Endodermal cell (in vitro differentiated cells): Measurements from ENCODE around the gene SPPL3. TPM values are rescaled to one million over a fixed set of nuclear protein-coding genes. Genes with fewer than 3 reads are reported as not detected.
A peak's percentile ranks its signal among the peaks of the same experiment; 100 is the strongest.

Source experiments
- DNase-seq: peaks from one replicate; pipeline ENCODE4 v3.0.0-alpha.2; 2017
- H3K27ac ChIP-seq: 2 replicates; pipeline ENCODE4 v1.5.1; 2013; ENCODE audit warnings: mild to moderate bottlenecking, low read depth, low read length, moderate library complexity
- H3K27me3 ChIP-seq: 2 replicates; pipeline ENCODE4 v1.6.1; 2013; ENCODE audit warnings: mild to moderate bottlenecking, low read length, moderate library complexity; ENCODE audit not compliant: insufficient read depth, control insufficient read depth, poor library complexity, severe bottlenecking
- H3K36me3 ChIP-seq: 2 replicates; pipeline ENCODE4 v1.7.0; 2013; ENCODE audit warnings: mild to moderate bottlenecking, low read length, moderate library complexity; ENCODE audit not compliant: control insufficient read depth, insufficient read depth
- H3K4me1 ChIP-seq: one replicate; pipeline ENCODE4 v1.7.0; 2013; ENCODE audit warnings: low read length; ENCODE audit not compliant: control insufficient read depth, insufficient read depth
- H3K4me3 ChIP-seq: 2 replicates; pipeline ENCODE4 v1.5.1; 2013; ENCODE audit warnings: mild to moderate bottlenecking, low read length, moderate library complexity
- H3K9ac ChIP-seq: 2 replicates; pipeline ENCODE4 v1.6.1; 2013; ENCODE audit warnings: mild to moderate bottlenecking, low read length, moderate library complexity; ENCODE audit not compliant: poor library complexity, severe bottlenecking; ENCODE audit errors: extremely low read depth
- H3K9me3 ChIP-seq: 2 replicates; pipeline ENCODE4 v1.6.1; 2013; ENCODE audit warnings: mild to moderate bottlenecking, low read length, moderate library complexity; ENCODE audit not compliant: control insufficient read depth
- H3K27ac Mint-ChIP-seq: 2 replicates; pipeline ENCODE4 v1.8.0; 2020; ENCODE audit warnings: mixed read lengths
- H3K27me3 Mint-ChIP-seq: 2 replicates; pipeline ENCODE4 v1.8.0; 2021; ENCODE audit warnings: mild to moderate bottlenecking, mixed read lengths; ENCODE audit not compliant: insufficient read depth
- H3K36me3 Mint-ChIP-seq: 2 replicates; pipeline ENCODE4 v1.8.0; 2020; ENCODE audit warnings: low read depth, mixed read lengths
- H3K4me1 Mint-ChIP-seq: 2 replicates; pipeline ENCODE4 v1.8.0; 2020; ENCODE audit warnings: mixed read lengths
- H3K4me3 Mint-ChIP-seq: 2 replicates; pipeline ENCODE4 v1.8.0; 2020; ENCODE audit warnings: mild to moderate bottlenecking, moderate library complexity, mixed read lengths
- H3K9me3 Mint-ChIP-seq: 2 replicates; pipeline ENCODE4 v1.8.0; 2020; ENCODE audit warnings: mild to moderate bottlenecking, mixed read lengths
- CTCF ChIP-seq: fragments of 200-600 bp; sonication (generic); conservative IDR thresholded peaks from 2 replicates; pipeline ENCODE4 v1.5.0; 2021; ENCODE audit warnings: antibody characterized with exemption, mild to moderate bottlenecking
- WGBS, 2 experiments: methylation state at CpG; one replicate each; pipeline versions ENCODE4 v1.1.5 to v1.1.7; 2013; ENCODE audit warnings: missing lambda C conversion rate in 2 of 2, mixed read lengths in 1 of 2; ENCODE audit not compliant: insufficient coverage in 1 of 2, insufficient read length in 1 of 2; 5-methylcytosine and 5-hydroxymethylcytosine counted together
- total RNA-seq, 2 donors: library from RNA; stranded (reverse); fragmentation: NEBNext Ultra II Directional in 1 of 2; extraction: Animal tissue kit (Norgen Biotek cat#: 25700) in 1 of 2; gene quantifications; 2 replicates in 1 of 2; 3 replicates in 1 of 2; pipeline ENCODE4 v1.2.1, GENCODE V29; 2021

Gene SPPL3
- total RNA-seq, 2 donors from 2014 or later, result 41.1 to 46.8 TPM

DNA sequence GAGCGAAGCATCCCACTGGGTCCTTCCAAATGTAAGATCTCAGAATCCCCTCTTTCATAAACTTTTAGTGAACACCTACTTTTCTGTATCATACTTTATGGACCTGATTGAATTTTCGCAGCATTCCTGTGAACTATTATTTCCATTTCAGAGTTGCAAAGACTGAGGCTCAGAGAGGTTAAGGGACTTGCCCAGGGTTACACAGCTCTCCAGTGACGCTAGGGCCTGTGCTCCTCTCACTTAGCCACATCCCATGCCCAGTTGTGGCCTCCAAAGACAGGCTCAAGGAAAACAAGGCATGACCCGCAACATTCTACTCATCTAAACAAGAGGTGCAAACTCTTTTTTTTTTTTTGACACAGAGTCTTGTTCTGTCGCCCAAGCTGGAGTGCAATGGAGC, 25.9 kb upstream of the SPPL3 start:
- H3K36me3 ChIP-seq, result no peaks in the 10 kb centered on the region
- H3K27ac ChIP-seq, result no peak overlapping the region
- WGBS, 2 experiments, result 93 to 97% methylated on average over 5 of the region's 5 CpGs
- H3K9me3 ChIP-seq, result no peaks in the 10 kb centered on the region
- no peak overlapping the region for H3K4me3 ChIP-seq
- no peak overlapping the region for H3K4me3 Mint-ChIP-seq
- no peak for TF ChIP-seq CTCF
- no peak for DNase-seq
- H3K9me3 Mint-ChIP-seq, result no peaks in the 10 kb centered on the region
- H3K27me3 Mint-ChIP-seq, result peaks cover 2% of the 10 kb centered on the region
- no peaks in the 10 kb centered on the region for H3K4me1 ChIP-seq
- H3K4me1 Mint-ChIP-seq, result peaks cover 9% of the 10 kb centered on the region
- H3K9ac ChIP-seq, result no peak overlapping the region
- no peaks in the 10 kb centered on the region for H3K27me3 ChIP-seq
- H3K27ac Mint-ChIP-seq, result no peak overlapping the region
- no peaks in the 10 kb centered on the region for H3K36me3 Mint-ChIP-seq

DNA sequence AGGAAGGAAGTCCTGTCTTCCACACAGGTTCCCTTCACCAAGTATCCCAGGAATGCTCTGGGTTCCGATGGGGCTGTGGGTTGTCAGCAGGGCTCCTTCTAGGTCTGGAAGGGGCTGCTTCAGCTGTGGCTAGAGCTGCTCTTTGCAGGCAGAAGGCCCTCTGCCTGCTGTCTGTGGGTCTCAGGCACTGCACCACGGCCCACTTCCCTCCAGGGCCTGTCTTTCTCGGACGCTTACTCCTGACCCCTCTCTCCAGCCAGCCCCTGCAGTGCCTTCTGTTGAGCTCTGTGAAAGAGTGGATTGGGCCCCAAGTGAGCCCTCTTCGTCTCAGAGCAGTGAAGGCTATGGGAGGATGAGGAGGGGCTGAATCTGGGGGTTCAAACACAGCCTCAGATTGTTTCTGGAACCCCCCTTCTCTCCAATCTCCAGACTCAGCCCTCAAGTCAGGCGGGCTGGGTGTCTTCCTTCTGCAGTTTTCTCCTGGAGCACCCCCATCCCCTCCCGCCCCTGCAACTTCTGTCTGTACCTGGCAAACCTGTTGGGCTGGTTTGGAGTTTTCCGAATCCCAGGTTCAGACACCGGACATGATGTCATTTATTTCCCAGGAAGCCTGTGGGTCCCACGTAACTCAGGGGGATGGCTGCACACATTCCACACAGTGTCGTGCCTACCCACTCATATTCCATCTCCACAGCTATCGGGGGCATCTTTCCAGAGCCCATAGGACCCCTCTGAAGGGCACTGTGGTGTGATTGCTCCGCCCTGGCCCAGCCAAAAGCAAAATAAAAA, 24.9 kb upstream of the SPPL3 start:
- H3K4me3 ChIP-seq, result no peak overlapping the region
- H3K27me3 ChIP-seq, result no peaks in the 10 kb centered on the region
- Mint-ChIP-seq H3K4me1 (peaks cover 9% of the 10 kb centered on the region), H3K9me3 (no peaks in the 10 kb centered on the region), H3K27me3 (peaks cover 2% of the 10 kb centered on the region), H3K4me3 (no peak overlapping the region), H3K27ac (peak overlapping the region; percentile 79), H3K36me3 (no peaks in the 10 kb centered on the region)
- no peaks in the 10 kb centered on the region for H3K4me1 ChIP-seq
- H3K27ac ChIP-seq, result peak overlapping the region; percentile 32
- DNase-seq, result peak; percentile 92
- WGBS, 2 experiments, result 82 to 84% methylated on average over 11 to 13 of the region's 13 CpGs
- no peak overlapping the region for H3K9ac ChIP-seq
- H3K36me3 ChIP-seq, result no peaks in the 10 kb centered on the region
- H3K9me3 ChIP-seq, result no peaks in the 10 kb centered on the region
- TF ChIP-seq CTCF, result no peak

DNA sequence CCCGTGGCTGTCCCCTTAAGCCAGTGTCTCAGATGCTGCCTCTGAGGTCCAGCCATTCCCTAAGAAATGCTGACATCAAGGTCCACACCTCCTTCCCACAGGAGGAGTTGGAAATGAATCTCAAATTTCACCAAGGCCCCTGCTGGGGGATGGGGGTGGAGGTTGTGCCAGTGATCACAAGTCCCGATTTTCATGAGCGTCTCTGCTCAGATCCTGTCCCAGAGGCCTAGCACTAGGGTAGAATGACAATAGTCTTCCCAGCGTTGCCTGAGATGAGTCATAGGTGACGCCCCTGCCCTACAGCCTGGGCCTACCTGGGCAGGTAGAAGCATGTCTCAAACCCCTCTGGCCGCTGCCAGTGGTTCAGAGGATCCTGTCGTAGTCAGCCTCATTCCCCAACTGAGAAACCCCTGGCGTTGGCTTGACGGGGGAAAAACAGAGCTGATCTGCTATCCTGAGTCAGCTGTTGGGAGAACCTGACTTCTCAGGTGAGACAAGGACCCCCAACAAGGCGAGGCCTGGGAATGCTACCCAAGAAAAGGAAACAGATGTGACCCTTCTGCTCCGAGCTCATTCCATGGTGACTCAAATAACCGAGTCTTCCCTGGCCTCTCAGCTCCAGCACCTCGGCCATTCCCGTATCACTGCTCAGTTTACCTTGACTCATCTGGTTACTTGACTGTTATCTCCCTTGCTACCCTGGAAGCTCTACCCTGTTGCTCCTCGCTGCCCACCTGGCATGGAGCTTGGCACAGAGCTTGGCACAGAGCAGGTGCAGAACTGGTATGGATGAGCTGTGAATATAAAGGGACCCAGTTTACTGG, 21.8 kb upstream of the SPPL3 start:
- Histone ChIP-seq H3K4me1 (no peaks in the 10 kb centered on the region), H3K4me3 (no peak overlapping the region), H3K9ac (no peak overlapping the region), H3K27me3 (no peaks in the 10 kb centered on the region), H3K36me3 (no peaks in the 10 kb centered on the region), H3K27ac (no peak overlapping the region), H3K9me3 (no peaks in the 10 kb centered on the region)
- Mint-ChIP-seq H3K36me3 (no peaks in the 10 kb centered on the region), H3K27ac (peak overlapping the region; percentile 59), H3K4me3 (no peak overlapping the region), H3K4me1 (peaks cover 9% of the 10 kb centered on the region), H3K9me3 (no peaks in the 10 kb centered on the region), H3K27me3 (peaks cover 2% of the 10 kb centered on the region)
- 74 to 75% methylated on average over 7 to 15 of the region's 15 CpGs for WGBS, 2 experiments
- no peak for TF ChIP-seq CTCF
- DNase-seq, result peak; percentile 96
